ENCODE results near the gene TMPRSS7. TPM values are rescaled to one million over a fixed set of nuclear protein-coding genes. Genes with fewer than 3 reads are reported as not detected.

TMPRSS7 gene
- total and polyA plus RNA-seq, 7 donors: not detected

- no peaks in the 10 kb centered on the region for H3K4me1 ChIP-seq
These were observed 90.5 kb downstream of the TMPRSS7 start for GRCh38 chr3:112124907-112125607.

GRCh38 chr3:112126511-112126911, 92.0 kb downstream of the TMPRSS7 start:
- no peaks in the 10 kb centered on the region for H3K9me3 ChIP-seq
- intact Hi-C loops (cut with DNase I): no loop called here
- no peak overlapping the region for H3K4me3 ChIP-seq
- H3K27me3 ChIP-seq (ENCODE audit: insufficient read depth in 3 of 3, low read length in 2 of 3): no peaks in the 10 kb centered on the region
- ATAC-seq (no peak), DNase-seq (no peak)
- no peak for TF ChIP-seq CTCF (IDR thresholded peaks at IDR 0.05)
- no peak overlapping the region for H3K27ac ChIP-seq
- H3K4me1 ChIP-seq: no peaks in the 10 kb centered on the region
- WGBS, 3 donors: 64 to 81% (median 79%) methylated on average over 1 of the region's 1 CpG
- no peaks in the 10 kb centered on the region for H3K36me3 ChIP-seq (ENCODE audit: insufficient read depth in 1 of 2, low read depth in 1 of 2)

More at GRCh38 chr3:112124907-112125607, 90.5 kb downstream of the TMPRSS7 start:
- Histone ChIP-seq H3K9me3 (no peaks in the 10 kb centered on the region), H3K27ac (no peak overlapping the region), H3K27me3 (ENCODE audit: insufficient read depth in 3 of 3, low read length in 2 of 3) (no peaks in the 10 kb centered on the region), H3K36me3 (ENCODE audit: insufficient read depth in 1 of 2, low read depth in 1 of 2) (no peaks in the 10 kb centered on the region), H3K4me3 (no peak overlapping the region)
- WGBS, 3 donors: 35 to 56% (median 47%) methylated on average over 5 of the region's 5 CpGs
- intact Hi-C loops (cut with DNase I): no loop called here
- no peak for DNase-seq
- TF ChIP-seq CTCF (IDR thresholded peaks at IDR 0.05): no peak
- no peak for ATAC-seq

GRCh38 chr3:112127522-112128494, 93.3 kb downstream of the TMPRSS7 start:
- intact Hi-C loops (cut with DNase I): no loop called here
- H3K4me1 ChIP-seq: no peaks in the 10 kb centered on the region
- H3K36me3 ChIP-seq (ENCODE audit: insufficient read depth in 1 of 2, low read depth in 1 of 2): no peaks in the 10 kb centered on the region
- WGBS, 3 donors: 64 to 69% (median 68%) methylated on average over 10 of the region's 10 CpGs
- no peaks in the 10 kb centered on the region for H3K27me3 ChIP-seq (ENCODE audit: insufficient read depth in 3 of 3, low read length in 2 of 3)
- TF ChIP-seq CTCF (IDR thresholded peaks at IDR 0.05): no peak
- H3K9me3 ChIP-seq: no peaks in the 10 kb centered on the region
- H3K4me3 ChIP-seq: no peak overlapping the region
- ATAC-seq (no peak), DNase-seq (no peak)
- H3K27ac ChIP-seq: no peak overlapping the region

- no peak for TF ChIP-seq CTCF (IDR thresholded peaks at IDR 0.05)
- Histone ChIP-seq H3K27ac (no peak overlapping the region), H3K9me3 (no peaks in the 10 kb centered on the region), H3K36me3 (ENCODE audit: insufficient read depth in 1 of 2, low read depth in 1 of 2) (no peaks in the 10 kb centered on the region), H3K4me3 (no peak overlapping the region), H3K4me1 (no peaks in the 10 kb centered on the region), H3K27me3 (ENCODE audit: insufficient read depth in 3 of 3, low read length in 2 of 3) (no peaks in the 10 kb centered on the region)
- DNase-seq (no peak), ATAC-seq (no peak)
- intact Hi-C loops (cut with DNase I): no loop called here
- WGBS, 3 donors: 69 to 74% (median 70%) methylated on average over 7 of the region's 7 CpGs
These were observed 94.5 kb downstream of the TMPRSS7 start for GRCh38 chr3:112128843-112129727.

Data from psoas muscle (tissue), 8 donors.